Esophagus squamous epithelium (tissue), 5 donors: ENCODE data around the gene PAK2. TPM values are rescaled to one million over a fixed set of nuclear protein-coding genes. Genes with fewer than 3 reads are reported as not detected.

Experiments
- DNase-seq: peaks from one replicate; lab custom pipeline; 2025; lab: John Stamatoyannopoulos, UW
- H3K27ac ChIP-seq, 4 donors: fragments of 200-600 bp; sonication (generic); one replicate each; pipeline ENCODE4 v1.5.1; 2016 to 2019; ENCODE audit warnings: mild to moderate bottlenecking in 1 of 4
- H3K27me3 ChIP-seq, 4 donors: fragments of 200-600 bp; sonication (generic); 1 replicate in 3 of 4; 2 replicates in 1 of 4; pipeline versions ENCODE4 v1.5.1 to v1.6.0; 2017 to 2021; ENCODE audit warnings: antibody characterized with exemption in 1 of 4
- H3K36me3 ChIP-seq, 3 donors: fragments of 200-600 bp; sonication (generic); one replicate each; pipeline ENCODE4 v1.5.1; 2016 to 2019
- H3K4me1 ChIP-seq, 3 donors: fragments of 200-600 bp; sonication (generic); one replicate each; pipeline ENCODE4 v1.5.1; 2017 to 2019
- H3K4me3 ChIP-seq, 4 donors: fragments of 200-600 bp; sonication (generic); 1 replicate in 3 of 4; 2 replicates in 1 of 4; pipeline ENCODE4 v1.5.1; 2016 to 2019; ENCODE audit warnings: mild to moderate bottlenecking in 2 of 4, moderate library complexity in 1 of 4
- H3K9me3 ChIP-seq, 3 donors: fragments of 200-600 bp; sonication (generic); one replicate each; pipeline ENCODE4 v1.5.1; 2016 to 2019
- POLR2A ChIP-seq, 4 donors: fragments of 450-650 bp; IDR thresholded peaks; one replicate each; pipeline ENCODE4 v1.6.1; 2017; ENCODE audit warnings: antibody characterized with exemption in 4 of 4, mild to moderate bottlenecking in 4 of 4, moderate library complexity in 3 of 4
- WGBS, 2 donors: methylation state at CpG; one replicate each; pipeline ENCODE4 v1.1.5; 2018; 5-methylcytosine and 5-hydroxymethylcytosine counted together
- intact Hi-C: fragments of 100-400 bp; cut with DNase I; formaldehyde crosslinking; loops from one replicate; pipeline ENCODE4 v1.15.0; 2022
- total RNA-seq, 4 donors: library from RNA; depleted of rRNA; stranded (reverse); fragments of >200 nt; gene quantifications; one replicate each; pipeline ENCODE4 v1.1.0, GENCODE V29; 2016
- TF ChIP-seq, protein P1 (sequence below), 6 experiments: fragments of 450-650 bp in 4 of 6; fragments of 200-600 bp in 2 of 6; sonication (generic) in 2 of 6; IDR thresholded peaks; one replicate each; pipeline ENCODE4 v1.5.1; 2016 to 2019; ENCODE audit warnings: antibody characterized with exemption in 6 of 6, mild to moderate bottlenecking in 4 of 6, moderate library complexity in 4 of 6
- donor health status: DM: yes; HTN: yes; CAD: no.

The PAK2 gene
- total RNA-seq, 4 donors from 2014 or later: 24.6 to 42.9 (median 38.8) TPM

DNA sequence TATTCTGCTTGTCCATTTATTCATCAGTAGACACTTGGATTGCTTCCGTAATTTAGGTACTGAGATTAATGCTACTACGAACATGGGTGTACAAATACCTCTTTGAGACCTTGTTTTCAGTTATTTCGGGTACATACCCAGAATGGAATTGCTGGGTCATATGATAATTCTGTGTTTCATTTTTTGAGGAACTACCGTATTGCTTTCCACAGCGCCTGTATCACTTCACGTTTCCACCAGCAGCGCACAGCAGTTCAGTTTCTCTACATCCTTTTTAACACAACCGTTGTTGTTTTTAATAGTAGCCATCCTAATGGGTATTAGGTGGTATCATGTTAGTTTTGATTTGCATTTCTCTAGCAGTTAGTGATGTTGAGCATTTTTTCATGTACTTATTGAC, 9.5 kb downstream of the PAK2 start:
- Histone ChIP-seq H3K36me3 (peaks cover 0 to 39% (median 0%) of the 10 kb centered on the region in 3 donors), H3K27ac (no peak overlapping the region), H3K4me1 (peaks cover 0 to 6% (median 0%) of the 10 kb centered on the region in 3 donors), H3K9me3 (no peaks in the 10 kb centered on the region), H3K27me3 (no peaks in the 10 kb centered on the region), H3K4me3 (no peak overlapping the region)
- no peak for DNase-seq
- 89 to 90% methylated on average over 8 of the region's 8 CpGs for WGBS, 2 donors
- TF ChIP-seq, protein P1, sequence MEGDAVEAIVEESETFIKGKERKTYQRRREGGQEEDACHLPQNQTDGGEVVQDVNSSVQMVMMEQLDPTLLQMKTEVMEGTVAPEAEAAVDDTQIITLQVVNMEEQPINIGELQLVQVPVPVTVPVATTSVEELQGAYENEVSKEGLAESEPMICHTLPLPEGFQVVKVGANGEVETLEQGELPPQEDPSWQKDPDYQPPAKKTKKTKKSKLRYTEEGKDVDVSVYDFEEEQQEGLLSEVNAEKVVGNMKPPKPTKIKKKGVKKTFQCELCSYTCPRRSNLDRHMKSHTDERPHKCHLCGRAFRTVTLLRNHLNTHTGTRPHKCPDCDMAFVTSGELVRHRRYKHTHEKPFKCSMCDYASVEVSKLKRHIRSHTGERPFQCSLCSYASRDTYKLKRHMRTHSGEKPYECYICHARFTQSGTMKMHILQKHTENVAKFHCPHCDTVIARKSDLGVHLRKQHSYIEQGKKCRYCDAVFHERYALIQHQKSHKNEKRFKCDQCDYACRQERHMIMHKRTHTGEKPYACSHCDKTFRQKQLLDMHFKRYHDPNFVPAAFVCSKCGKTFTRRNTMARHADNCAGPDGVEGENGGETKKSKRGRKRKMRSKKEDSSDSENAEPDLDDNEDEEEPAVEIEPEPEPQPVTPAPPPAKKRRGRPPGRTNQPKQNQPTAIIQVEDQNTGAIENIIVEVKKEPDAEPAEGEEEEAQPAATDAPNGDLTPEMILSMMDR (IDR thresholded peaks at IDR 0.05): no peak
- no peak for TF ChIP-seq POLR2A (IDR thresholded peaks at IDR 0.05)
- intact Hi-C loops: no loop called here

DNA sequence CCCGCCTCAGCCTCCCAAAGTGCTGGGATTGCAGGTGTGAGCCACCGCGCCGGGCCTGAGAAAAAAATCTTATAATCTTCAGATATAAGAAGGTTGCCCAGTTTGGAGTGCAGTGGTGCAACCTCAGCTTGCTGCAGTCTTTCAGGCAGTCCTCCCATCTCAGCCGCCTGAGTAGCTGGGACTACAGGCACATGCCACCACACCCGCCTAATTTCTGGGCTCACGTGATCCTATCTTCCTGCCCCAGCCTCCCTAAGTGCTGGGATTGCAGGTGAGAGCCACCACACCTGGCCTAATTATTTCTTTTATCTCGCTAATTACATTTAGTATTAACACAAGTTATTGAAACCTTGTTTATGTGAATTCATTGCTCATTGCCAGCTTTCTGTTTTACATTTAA, 13.5 kb downstream of the PAK2 start:
- DNase-seq: no peak
- Histone ChIP-seq H3K4me1 (no peaks in the 10 kb centered on the region), H3K36me3 (peaks cover 0 to 68% (median 0%) of the 10 kb centered on the region in 3 donors), H3K9me3 (peaks cover 0 to 22% (median 18%) of the 10 kb centered on the region in 3 donors), H3K27me3 (no peaks in the 10 kb centered on the region), H3K27ac (no peak overlapping the region), H3K4me3 (no peak overlapping the region)
- 95 to 96% methylated on average over 7 to 8 of the region's 8 CpGs for WGBS, 2 donors
- intact Hi-C loops: no loop called here
- TF ChIP-seq, protein P1 (IDR thresholded peaks at IDR 0.05): no peak
- no peak for TF ChIP-seq POLR2A (IDR thresholded peaks at IDR 0.05)

DNA sequence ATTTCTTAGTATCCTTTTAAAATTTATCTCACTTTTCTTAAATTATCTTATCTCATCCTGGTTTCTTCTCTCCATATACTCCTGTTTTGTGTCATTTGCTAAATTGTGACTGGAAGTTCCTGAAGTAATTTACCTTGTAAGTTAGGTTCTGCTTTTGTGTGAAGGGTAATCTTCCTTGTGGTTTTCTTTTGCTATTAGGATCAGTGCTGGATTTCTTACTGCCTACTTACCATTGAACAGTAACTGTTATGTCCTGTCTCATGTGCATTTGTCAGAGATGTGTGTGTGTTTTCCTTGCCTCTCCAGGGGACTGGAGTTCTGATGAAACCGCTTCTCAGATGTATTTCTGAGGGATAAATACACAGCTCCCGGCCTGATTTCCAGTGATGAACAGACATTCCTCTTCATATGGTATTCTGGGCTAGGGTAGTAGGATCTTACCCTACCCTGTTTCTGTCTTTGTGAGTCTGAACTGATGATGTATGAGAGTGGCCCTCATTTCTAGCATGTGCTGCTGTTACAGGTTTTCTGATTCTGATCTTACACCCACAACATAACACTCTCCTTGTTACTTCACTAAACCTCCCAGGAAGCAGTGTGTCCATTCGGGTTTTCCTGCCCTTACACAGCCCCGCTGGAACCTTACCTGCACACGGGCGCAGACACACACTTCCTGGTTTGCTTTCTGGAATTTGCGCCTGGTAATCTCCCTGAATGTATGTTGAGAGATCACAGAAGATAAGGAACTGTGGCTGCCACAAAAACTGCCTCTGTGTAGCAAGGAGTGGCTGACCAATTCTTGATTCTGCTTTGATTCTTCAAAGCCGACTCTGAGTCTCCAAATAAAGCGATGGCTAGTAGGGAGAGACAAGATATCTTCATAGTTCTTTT, 14.7 kb downstream of the PAK2 start:
- peaks cover 0 to 56% (median 0%) of the 10 kb centered on the region in 3 donors for H3K36me3 ChIP-seq
- no peaks in the 10 kb centered on the region for H3K27me3 ChIP-seq
- intact Hi-C loops: no loop called here
- no peaks in the 10 kb centered on the region for H3K4me1 ChIP-seq
- TF ChIP-seq, protein P1 (IDR thresholded peaks at IDR 0.05): no peak
- no peak for TF ChIP-seq POLR2A (IDR thresholded peaks at IDR 0.05)
- no peak for DNase-seq
- no peak overlapping the region for H3K27ac ChIP-seq
- no peak overlapping the region for H3K4me3 ChIP-seq
- H3K9me3 ChIP-seq: peaks cover 0 to 22% (median 18%) of the 10 kb centered on the region in 3 donors
- 75 to 77% methylated on average over 9 of the region's 9 CpGs for WGBS, 2 donors

DNA sequence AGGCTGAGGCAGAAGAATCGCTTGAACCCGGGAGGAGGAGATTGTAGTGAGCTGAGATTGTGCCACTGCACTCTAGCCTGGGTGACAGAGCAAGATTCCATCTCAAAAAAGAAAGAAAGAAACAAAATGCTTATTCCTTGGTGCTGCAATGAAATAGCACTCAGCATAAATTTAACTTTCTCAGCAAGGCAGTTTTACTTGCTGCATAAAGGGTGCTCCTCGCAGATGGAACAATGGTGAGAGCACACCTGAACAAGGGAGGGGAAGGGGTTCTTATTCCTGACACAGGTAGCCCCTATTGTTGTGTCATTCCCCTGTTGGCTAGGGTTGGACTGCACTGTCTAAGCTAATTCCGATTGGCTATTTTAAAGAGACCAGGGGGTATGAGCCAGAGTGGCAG, 17.1 kb downstream of the PAK2 start:
- intact Hi-C loops: no loop called here
- DNase-seq: no peak
- TF ChIP-seq, protein P1 (IDR thresholded peaks at IDR 0.05): no peak
- no peak for TF ChIP-seq POLR2A (IDR thresholded peaks at IDR 0.05)
- Histone ChIP-seq H3K27me3 (no peaks in the 10 kb centered on the region), H3K4me1 (no peaks in the 10 kb centered on the region), H3K4me3 (no peak overlapping the region), H3K36me3 (peaks cover 0 to 55% (median 0%) of the 10 kb centered on the region in 3 donors), H3K9me3 (peaks cover 0 to 22% (median 18%) of the 10 kb centered on the region in 3 donors), H3K27ac (no peak overlapping the region)
- WGBS, 2 donors: 80 to 94% methylated on average over 4 of the region's 4 CpGs
